CD4-positive, CD25-positive, alpha-beta regulatory T cell (primary cell): ENCODE data around the gene CDC42BPG. TPM values are rescaled to one million over a fixed set of nuclear protein-coding genes. Genes with fewer than 3 reads are reported as not detected.

Experiments used
- ATAC-seq, 2 donors: fragments of 150-1000 bp; cut with Tn5 transposase; one replicate each; pipeline ENCODE4 v1.10.0; 2021; ENCODE audit warnings: low read depth in 2 of 2, moderate number of reproducible peaks in 2 of 2, moderate library complexity in 1 of 2
- DNase-seq, 3 donors: peaks; one replicate each; pipeline versions ENCODE4 v3.0.0 to v3.0.0-alpha.2; 2012 to 2022; ENCODE audit warnings: mixed read lengths in 1 of 3
- H3K27ac ChIP-seq: one replicate; pipeline ENCODE4 v1.7.0; 2013; ENCODE audit warnings: mild to moderate bottlenecking, low read length; ENCODE audit not compliant: insufficient read depth, poor library complexity, severe bottlenecking
- H3K27me3 ChIP-seq: one replicate; pipeline ENCODE4 v1.7.0; 2013; ENCODE audit warnings: low read length; ENCODE audit not compliant: control insufficient read depth, insufficient read depth
- H3K36me3 ChIP-seq: one replicate; pipeline ENCODE4 v1.7.0; 2013; ENCODE audit warnings: mild to moderate bottlenecking, low read length, moderate library complexity; ENCODE audit not compliant: control insufficient read depth, insufficient read depth
- H3K4me1 ChIP-seq: 2 replicates; pipeline ENCODE4 v1.7.0; 2013; ENCODE audit warnings: mild to moderate bottlenecking, low read length; ENCODE audit not compliant: insufficient read depth, control insufficient read depth, poor library complexity, severe bottlenecking
- H3K4me3 ChIP-seq: one replicate; pipeline ENCODE4 v1.7.0; 2013; ENCODE audit warnings: low read depth, mild to moderate bottlenecking, low read length, moderate library complexity
- H3K9me3 ChIP-seq, 2 experiments: 1 replicate in 1 of 2; 2 replicates in 1 of 2; pipeline ENCODE4 v1.7.0; 2013; ENCODE audit warnings: low read length in 2 of 2, mild to moderate bottlenecking in 1 of 2, moderate library complexity in 1 of 2; ENCODE audit not compliant: control insufficient read depth in 2 of 2
- H3K27ac Mint-ChIP-seq, 3 donors: one replicate each; pipeline ENCODE4 v1.8.0; 2020 to 2022; ENCODE audit warnings: mild to moderate bottlenecking in 3 of 3, mixed read lengths in 3 of 3, moderate library complexity in 2 of 3
- H3K27me3 Mint-ChIP-seq: one replicate; pipeline ENCODE4 v1.8.0; 2022; ENCODE audit warnings: mild to moderate bottlenecking, mixed read lengths
- H3K36me3 Mint-ChIP-seq: one replicate; pipeline ENCODE4 v1.8.0; 2020; ENCODE audit warnings: mixed read lengths
- H3K4me1 Mint-ChIP-seq, 4 donors: one replicate each; pipeline ENCODE4 v1.8.0; 2020 to 2022; ENCODE audit warnings: mixed read lengths in 4 of 4, mild to moderate bottlenecking in 1 of 4
- H3K4me3 Mint-ChIP-seq, 4 donors: one replicate each; pipeline ENCODE4 v1.8.0; 2020 to 2022; ENCODE audit warnings: mild to moderate bottlenecking in 4 of 4, mixed read lengths in 4 of 4, moderate library complexity in 3 of 4
- H3K9me3 Mint-ChIP-seq, 7 donors: one replicate each; pipeline ENCODE4 v1.8.0; 2020 to 2022; ENCODE audit warnings: mixed read lengths in 7 of 7, mild to moderate bottlenecking in 3 of 7, moderate library complexity in 2 of 7
- polyA plus RNA-seq, 4 donors: library from polyadenylated mRNA; unstranded; fragments of 300-500 nt; fragmentation: Illumina TruSeq; gene quantifications; one replicate each; pipeline ENCODE4 v1.2.3, GENCODE V29; 2021
- total RNA-seq: library from RNA; stranded (reverse); gene quantifications from one replicate; pipeline ENCODE4 v1.2.3, GENCODE V29; 2022

CDC42BPG gene
- total and polyA plus RNA-seq, 5 donors from 2014 or later = 0.11 to 11.6 (median 0.13) TPM; not detected in 2

GRCh38 chr11:64832467-64833197, 11.8 kb downstream of the CDC42BPG start:
- no peak for ATAC-seq
- Mint-ChIP-seq H3K36me3 (peaks cover 7% of the 10 kb centered on the region), H3K9me3 (no peaks in the 10 kb centered on the region), H3K4me1 (no peaks in the 10 kb centered on the region), H3K27ac (no peak overlapping the region), H3K4me3 (no peak overlapping the region), H3K27me3 (no peaks in the 10 kb centered on the region)
- Histone ChIP-seq H3K27me3 (no peaks in the 10 kb centered on the region), H3K36me3 (no peaks in the 10 kb centered on the region), H3K4me3 (no peak overlapping the region), H3K9me3 (no peaks in the 10 kb centered on the region), H3K4me1 (peaks cover 4% of the 10 kb centered on the region), H3K27ac (no peak overlapping the region)
- no peak for DNase-seq

DNA sequence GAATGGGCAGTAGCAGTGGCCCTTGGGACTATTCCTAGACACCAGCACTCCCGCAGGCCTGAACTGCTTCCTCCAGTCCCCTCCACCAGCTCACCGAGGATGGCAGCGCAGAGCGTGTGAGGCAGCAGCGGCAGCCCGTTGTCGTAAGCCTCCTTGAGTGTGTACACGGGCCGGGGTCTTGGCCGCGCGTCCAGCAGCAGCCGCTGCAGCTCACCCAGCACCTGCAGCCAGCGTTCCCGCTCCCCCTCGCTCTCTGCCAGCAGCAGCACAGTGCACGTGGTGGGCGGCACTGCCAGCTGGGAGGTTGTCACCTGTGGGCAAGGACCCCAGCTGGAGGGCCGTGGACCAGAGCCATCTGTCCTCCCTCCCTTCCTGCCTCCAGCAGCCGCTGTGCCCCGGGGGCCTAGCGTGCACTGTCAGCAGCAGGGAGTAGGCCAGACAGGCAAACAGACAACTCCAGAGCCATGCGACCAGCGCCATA, 13.0 kb downstream of the CDC42BPG start:
- Histone ChIP-seq H3K4me1 (no peaks in the 10 kb centered on the region), H3K36me3 (no peaks in the 10 kb centered on the region), H3K27ac (no peak overlapping the region), H3K9me3 (no peaks in the 10 kb centered on the region), H3K4me3 (no peak overlapping the region), H3K27me3 (no peaks in the 10 kb centered on the region)
- Mint-ChIP-seq H3K36me3 (peaks cover 7% of the 10 kb centered on the region), H3K27me3 (no peaks in the 10 kb centered on the region), H3K9me3 (no peaks in the 10 kb centered on the region), H3K4me3 (no peak overlapping the region), H3K27ac (no peak overlapping the region), H3K4me1 (no peaks in the 10 kb centered on the region)
- no peak for DNase-seq
- no peak for ATAC-seq

DNA sequence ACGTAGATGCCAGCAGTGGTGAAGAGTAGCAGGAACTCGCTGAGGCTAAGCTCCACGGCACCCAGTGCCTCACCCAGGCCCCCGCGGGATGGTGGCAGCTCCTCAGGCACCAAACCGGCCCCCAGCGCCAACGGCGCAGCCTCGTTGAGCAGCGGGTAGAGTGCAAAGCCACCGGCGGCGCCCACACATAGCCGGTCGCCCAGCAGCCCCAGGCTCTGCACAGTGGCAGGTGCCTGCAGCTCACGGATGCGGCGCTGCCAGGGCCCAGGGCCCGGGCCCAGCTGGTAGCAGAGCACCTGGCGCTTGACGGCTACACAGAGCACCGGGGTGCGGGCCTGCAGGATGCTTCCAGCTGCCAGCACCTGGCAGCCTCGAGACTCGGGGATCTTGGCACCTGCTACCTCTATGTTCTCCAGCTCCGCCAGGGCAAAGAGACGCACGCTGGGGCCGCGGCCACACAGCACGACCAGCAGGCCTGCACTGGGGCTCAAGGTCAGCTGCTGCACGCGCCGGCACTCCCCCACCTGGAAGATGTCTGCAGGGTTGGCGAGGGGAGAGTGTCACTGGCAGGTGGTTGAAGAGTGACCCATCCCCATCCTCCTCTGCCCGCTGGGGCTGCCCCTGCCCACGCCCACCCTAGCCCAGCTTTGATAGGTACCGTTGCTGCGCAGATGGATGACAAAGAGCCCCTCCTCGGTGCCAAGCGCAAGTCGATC, 14.8 kb downstream of the CDC42BPG start:
- Histone ChIP-seq H3K36me3 (no peaks in the 10 kb centered on the region), H3K4me1 (no peaks in the 10 kb centered on the region), H3K27me3 (no peaks in the 10 kb centered on the region), H3K4me3 (no peak overlapping the region), H3K9me3 (no peaks in the 10 kb centered on the region), H3K27ac (no peak overlapping the region)
- Mint-ChIP-seq H3K4me1 (no peaks in the 10 kb centered on the region), H3K27ac (no peak overlapping the region), H3K4me3 (no peak overlapping the region), H3K9me3 (no peaks in the 10 kb centered on the region), H3K36me3 (peaks cover 12% of the 10 kb centered on the region), H3K27me3 (no peaks in the 10 kb centered on the region)
- ATAC-seq (no peak), DNase-seq (no peak)

DNA sequence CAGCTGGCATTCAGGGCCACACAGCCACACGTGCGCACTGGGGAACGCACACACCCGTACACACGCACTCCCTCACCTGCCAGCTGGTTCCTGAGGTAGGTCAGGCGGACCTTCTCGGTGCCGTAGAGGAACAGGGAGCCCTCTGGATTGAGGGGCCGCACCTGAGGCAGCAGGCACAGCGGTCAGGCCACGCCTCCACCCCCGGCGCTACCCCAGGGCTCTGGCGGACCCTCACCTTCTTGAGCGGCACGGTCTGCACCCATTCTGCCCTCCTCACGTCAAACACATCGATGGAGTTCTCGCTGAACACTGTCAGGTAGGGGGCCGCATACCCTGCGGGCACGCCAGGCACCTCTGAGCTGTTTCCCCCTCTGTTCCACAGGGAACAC, 17.0 kb downstream of the CDC42BPG start:
- no peaks in the 10 kb centered on the region for H3K9me3 ChIP-seq
- no peaks in the 10 kb centered on the region for H3K36me3 ChIP-seq
- H3K36me3 Mint-ChIP-seq = peaks cover 12% of the 10 kb centered on the region
- no peaks in the 10 kb centered on the region for H3K4me1 ChIP-seq
- H3K27ac Mint-ChIP-seq = no peak overlapping the region
- ATAC-seq = no peak
- H3K4me1 Mint-ChIP-seq = no peaks in the 10 kb centered on the region
- H3K4me3 ChIP-seq = no peak overlapping the region
- H3K27me3 Mint-ChIP-seq = no peaks in the 10 kb centered on the region
- H3K4me3 Mint-ChIP-seq = no peak overlapping the region
- H3K9me3 Mint-ChIP-seq = no peaks in the 10 kb centered on the region
- no peak for DNase-seq
- no peak overlapping the region for H3K27ac ChIP-seq
- H3K27me3 ChIP-seq = no peaks in the 10 kb centered on the region

- Histone ChIP-seq H3K36me3 (no peaks in the 10 kb centered on the region), H3K27ac (no peak overlapping the region), H3K9me3 (no peaks in the 10 kb centered on the region), H3K4me3 (no peak overlapping the region), H3K27me3 (no peaks in the 10 kb centered on the region), H3K4me1 (no peaks in the 10 kb centered on the region)
- Mint-ChIP-seq H3K36me3 (peaks cover 12% of the 10 kb centered on the region), H3K9me3 (no peaks in the 10 kb centered on the region), H3K4me3 (no peak overlapping the region), H3K4me1 (no peaks in the 10 kb centered on the region), H3K27me3 (no peaks in the 10 kb centered on the region), H3K27ac (no peak overlapping the region)
- no peak for ATAC-seq
- no peak for DNase-seq
Measured at GRCh38 chr11:64826578-64827450, 17.6 kb downstream of the CDC42BPG start.

DNA sequence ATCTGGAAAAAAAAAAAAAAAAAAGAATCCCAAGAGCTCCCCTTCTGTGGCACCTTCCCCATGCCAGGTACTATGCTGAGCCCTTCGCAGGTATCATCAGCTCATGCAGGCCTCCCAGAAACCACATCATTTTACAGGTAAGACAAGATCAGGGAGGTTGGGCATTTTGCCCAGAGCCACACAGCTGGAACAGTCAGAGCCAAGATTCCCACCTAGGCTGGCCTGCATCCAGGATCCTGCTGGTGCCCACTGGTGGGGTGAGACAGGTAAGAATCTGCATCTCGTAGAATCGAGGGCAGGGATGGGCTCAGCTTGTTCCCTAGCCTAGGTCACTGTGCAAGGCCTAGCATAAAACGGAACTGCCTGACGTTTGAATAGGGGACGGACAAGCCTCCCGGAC, 18.4 kb downstream of the CDC42BPG start:
- no peak overlapping the region for H3K27ac ChIP-seq
- no peak overlapping the region for H3K4me3 ChIP-seq
- peaks cover 12% of the 10 kb centered on the region for H3K36me3 Mint-ChIP-seq
- no peaks in the 10 kb centered on the region for H3K36me3 ChIP-seq
- H3K4me3 Mint-ChIP-seq = no peak overlapping the region
- no peaks in the 10 kb centered on the region for H3K9me3 Mint-ChIP-seq
- H3K4me1 Mint-ChIP-seq = no peaks in the 10 kb centered on the region
- no peaks in the 10 kb centered on the region for H3K27me3 Mint-ChIP-seq
- no peaks in the 10 kb centered on the region for H3K9me3 ChIP-seq
- DNase-seq = no peak
- no peak for ATAC-seq
- no peaks in the 10 kb centered on the region for H3K4me1 ChIP-seq
- H3K27me3 ChIP-seq = no peaks in the 10 kb centered on the region
- no peak overlapping the region for H3K27ac Mint-ChIP-seq

- H3K27ac Mint-ChIP-seq = no peak overlapping the region
- Histone ChIP-seq H3K36me3 (no peaks in the 10 kb centered on the region), H3K27ac (no peak overlapping the region), H3K9me3 (no peaks in the 10 kb centered on the region), H3K4me3 (no peak overlapping the region), H3K27me3 (no peaks in the 10 kb centered on the region), H3K4me1 (no peaks in the 10 kb centered on the region)
- peaks cover 12% of the 10 kb centered on the region for H3K36me3 Mint-ChIP-seq
- ATAC-seq (no peak), DNase-seq (no peak)
- H3K4me1 Mint-ChIP-seq = no peaks in the 10 kb centered on the region
- no peaks in the 10 kb centered on the region for H3K27me3 Mint-ChIP-seq
- H3K4me3 Mint-ChIP-seq = no peak overlapping the region
- H3K9me3 Mint-ChIP-seq = no peaks in the 10 kb centered on the region
Measured at GRCh38 chr11:64823568-64824119, 20.8 kb downstream of the CDC42BPG start.
